Loucy (cell line): ENCODE measurements around the gene CELF4.

Experiments used
- H2AFZ ChIP-seq: fragments of 200-600 bp; sonication (generic); 2 replicates; pipeline ENCODE4 v1.6.0; 2016; ENCODE audit warnings: antibody characterized with exemption, mild to moderate bottlenecking, low read length, moderate library complexity
- H3F3A ChIP-seq: fragments of 200-600 bp; 2 replicates; pipeline ENCODE4 v1.6.0; 2016; ENCODE audit warnings: antibody characterized with exemption, low read depth, mild to moderate bottlenecking
- H3K27me3 ChIP-seq: fragments of 200-600 bp; sonication (generic); 2 replicates; pipeline ENCODE4 v1.6.1; 2014; ENCODE audit warnings: low read length, mild to moderate bottlenecking; ENCODE audit not compliant: insufficient read depth, poor library complexity, severe bottlenecking
- H3K36me3 ChIP-seq: fragments of 200-600 bp; sonication (generic); 2 replicates; pipeline ENCODE4 v1.6.1; 2016; ENCODE audit warnings: low read length; ENCODE audit not compliant: insufficient read depth
- H3K4me1 ChIP-seq: fragments of 200-600 bp; sonication (generic); 2 replicates; pipeline ENCODE4 v1.5.1; 2014; ENCODE audit warnings: low read length, mild to moderate bottlenecking; ENCODE audit not compliant: insufficient read depth, poor library complexity, severe bottlenecking
- H3K4me2 ChIP-seq: fragments of 200-600 bp; sonication (generic); 2 replicates; pipeline ENCODE4 v1.6.0; 2014; ENCODE audit warnings: antibody characterized with exemption, low read length, low read depth, mild to moderate bottlenecking; ENCODE audit not compliant: poor library complexity, severe bottlenecking
- H3K4me3 ChIP-seq: fragments of 200-600 bp; sonication (generic); 2 replicates; pipeline ENCODE4 v1.5.1; 2014; ENCODE audit warnings: low read length, mild to moderate bottlenecking, mixed read lengths; ENCODE audit not compliant: poor library complexity, severe bottlenecking
- H3K79me2 ChIP-seq: fragments of 200-600 bp; sonication (generic); 2 replicates; pipeline ENCODE4 v1.6.1; 2014; ENCODE audit warnings: low read length; ENCODE audit not compliant: insufficient read depth
- H3K9ac ChIP-seq: fragments of 200-600 bp; sonication (generic); 2 replicates; pipeline ENCODE4 v1.6.0; 2014; ENCODE audit warnings: mild to moderate bottlenecking, low read depth, low read length, moderate library complexity; ENCODE audit not compliant: poor library complexity, severe bottlenecking
- H3K9me2 ChIP-seq: fragments of 200-600 bp; sonication (generic); replicated peaks from 2 replicates; pipeline ENCODE4 v1.6.1; 2016; ENCODE audit warnings: low read depth, low read length, mixed read lengths
- H3K9me3 ChIP-seq: fragments of 200-600 bp; sonication (generic); 2 replicates; pipeline ENCODE4 v1.6.1; 2014; ENCODE audit warnings: mild to moderate bottlenecking, antibody characterized with exemption, low read length, low read depth; ENCODE audit not compliant: insufficient read depth
- H4K20me1 ChIP-seq: fragments of 200-600 bp; sonication (generic); 2 replicates; pipeline ENCODE4 v1.6.0; 2014; ENCODE audit warnings: antibody characterized with exemption, low read length, mild to moderate bottlenecking; ENCODE audit not compliant: insufficient read depth, poor library complexity, severe bottlenecking
- CTCF ChIP-seq: fragments of 200-600 bp; sonication (generic); conservative IDR thresholded peaks from 2 replicates; pipeline ENCODE4 v1.5.1; 2014; ENCODE audit warnings: mild to moderate bottlenecking, antibody characterized with exemption, low read length
- EZH2phosphoT487 ChIP-seq: fragments of 200-600 bp; IDR thresholded peaks from 2 replicates; pipeline ENCODE4 v1.6.1; 2018; ENCODE audit warnings: antibody characterized with exemption, mild to moderate bottlenecking, moderate library complexity, borderline replicate concordance

CELF4 gene

DNA sequence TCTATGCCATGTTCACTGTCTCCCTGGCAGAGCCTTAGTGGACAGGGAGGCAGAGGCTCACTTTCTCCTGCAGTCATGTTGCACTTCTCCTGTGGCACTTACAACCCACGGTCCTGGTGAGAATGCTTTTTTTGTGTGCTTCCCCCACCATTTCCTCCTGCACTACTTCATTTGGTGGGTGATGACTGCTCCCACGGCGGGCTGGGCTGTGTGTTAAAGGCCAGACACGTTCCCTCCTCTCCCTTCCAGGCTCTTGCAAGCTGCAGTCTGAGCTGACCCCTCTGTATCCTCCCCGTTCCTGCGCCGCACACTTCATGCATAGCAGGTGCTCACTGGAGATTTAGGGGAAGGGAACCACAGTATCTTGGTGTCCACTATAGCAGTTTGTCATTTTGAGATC lies 170.5 kb downstream of the CELF4 start:
- Histone ChIP-seq H3K9ac (no peak overlapping the region), H3K4me2 (no peak overlapping the region), H3K4me1 (no peaks in the 10 kb centered on the region), H3K9me3 (no peaks in the 10 kb centered on the region), H3K4me3 (no peak overlapping the region), H2AFZ (no peak overlapping the region), H3K27me3 (no peaks in the 10 kb centered on the region), H3K36me3 (no peaks in the 10 kb centered on the region), H3K79me2 (no peaks in the 10 kb centered on the region), H4K20me1 (no peaks in the 10 kb centered on the region), H3K9me2 (no peaks in the 10 kb centered on the region), H3F3A (no peaks in the 10 kb centered on the region)
- TF ChIP-seq EZH2phosphoT487 (no peak), CTCF (no peak)

- no peak for TF ChIP-seq EZH2phosphoT487
- no peak for TF ChIP-seq CTCF
- H3K79me2 ChIP-seq = no peaks in the 10 kb centered on the region
- H3K9me2 ChIP-seq = no peaks in the 10 kb centered on the region
- no peaks in the 10 kb centered on the region for H3K36me3 ChIP-seq
- no peak overlapping the region for H2AFZ ChIP-seq
- no peaks in the 10 kb centered on the region for H4K20me1 ChIP-seq
- H3K4me1 ChIP-seq = no peaks in the 10 kb centered on the region
- H3K4me2 ChIP-seq = no peak overlapping the region
- no peaks in the 10 kb centered on the region for H3K9me3 ChIP-seq
- H3F3A ChIP-seq = no peaks in the 10 kb centered on the region
- no peak overlapping the region for H3K4me3 ChIP-seq
- H3K9ac ChIP-seq = no peak overlapping the region
- no peaks in the 10 kb centered on the region for H3K27me3 ChIP-seq
These were observed 171.0 kb downstream of the CELF4 start for GRCh38 chr18:37394610-37394965.

GRCh38 chr18:37393945-37394609 lies 171.5 kb downstream of the CELF4 start:
- no peak overlapping the region for H2AFZ ChIP-seq

DNA sequence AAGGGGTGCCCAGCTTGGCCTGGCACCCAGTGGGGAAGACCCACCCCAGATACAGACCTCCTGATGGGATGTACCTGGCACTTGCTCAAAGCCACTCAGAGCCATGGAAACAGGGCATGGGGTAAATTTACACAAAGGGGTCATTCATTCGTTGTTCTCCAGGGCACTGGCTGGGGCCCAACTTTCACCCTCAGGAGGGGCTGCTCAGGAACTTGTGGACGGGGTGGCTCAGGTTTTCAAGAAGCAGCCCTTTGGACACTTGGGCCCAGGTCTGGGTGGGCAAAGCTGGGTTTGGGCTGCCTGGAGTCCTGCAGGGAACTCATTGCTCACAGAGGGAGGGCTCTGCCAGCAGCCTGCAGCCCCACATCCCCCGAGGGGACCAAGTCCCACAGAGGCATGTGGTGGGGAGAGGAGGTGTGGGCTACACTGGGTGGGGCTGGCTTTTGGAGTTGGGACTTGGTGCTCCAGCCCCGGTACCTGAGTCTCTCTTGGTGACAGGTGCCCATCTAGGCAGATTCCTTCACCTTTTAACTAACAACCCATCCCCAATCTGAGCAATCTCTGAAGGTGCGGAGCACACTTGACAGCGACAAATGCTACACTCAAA lies 172.3 kb downstream of the CELF4 start:
- no peaks in the 10 kb centered on the region for H3K36me3 ChIP-seq
- no peaks in the 10 kb centered on the region for H3K9me3 ChIP-seq
- no peaks in the 10 kb centered on the region for H3K9me2 ChIP-seq
- H3K4me2 ChIP-seq = no peak overlapping the region
- no peaks in the 10 kb centered on the region for H3F3A ChIP-seq
- no peak overlapping the region for H3K9ac ChIP-seq
- no peaks in the 10 kb centered on the region for H3K4me1 ChIP-seq
- no peaks in the 10 kb centered on the region for H4K20me1 ChIP-seq
- no peak for TF ChIP-seq CTCF
- no peak for TF ChIP-seq EZH2phosphoT487
- no peaks in the 10 kb centered on the region for H3K79me2 ChIP-seq
- no peak overlapping the region for H3K4me3 ChIP-seq
- H3K27me3 ChIP-seq = no peaks in the 10 kb centered on the region
- H2AFZ ChIP-seq = no peak overlapping the region

More at GRCh38 chr18:37393945-37394609, 171.5 kb downstream of the CELF4 start:
- H4K20me1 ChIP-seq = no peaks in the 10 kb centered on the region
- TF ChIP-seq EZH2phosphoT487 = no peak
- no peaks in the 10 kb centered on the region for H3K4me1 ChIP-seq
- no peak overlapping the region for H3K4me2 ChIP-seq
- H3K9me2 ChIP-seq = no peaks in the 10 kb centered on the region
- no peak overlapping the region for H3K4me3 ChIP-seq
- no peaks in the 10 kb centered on the region for H3K27me3 ChIP-seq
- no peaks in the 10 kb centered on the region for H3K79me2 ChIP-seq
- no peak overlapping the region for H3K9ac ChIP-seq
- no peaks in the 10 kb centered on the region for H3F3A ChIP-seq
- H3K36me3 ChIP-seq = no peaks in the 10 kb centered on the region
- no peaks in the 10 kb centered on the region for H3K9me3 ChIP-seq
